ENCODE results near the gene SCGB3A2.
A peak's percentile ranks its signal among the peaks of the same experiment; 100 is the strongest.

SCGB3A2 gene

DNA sequence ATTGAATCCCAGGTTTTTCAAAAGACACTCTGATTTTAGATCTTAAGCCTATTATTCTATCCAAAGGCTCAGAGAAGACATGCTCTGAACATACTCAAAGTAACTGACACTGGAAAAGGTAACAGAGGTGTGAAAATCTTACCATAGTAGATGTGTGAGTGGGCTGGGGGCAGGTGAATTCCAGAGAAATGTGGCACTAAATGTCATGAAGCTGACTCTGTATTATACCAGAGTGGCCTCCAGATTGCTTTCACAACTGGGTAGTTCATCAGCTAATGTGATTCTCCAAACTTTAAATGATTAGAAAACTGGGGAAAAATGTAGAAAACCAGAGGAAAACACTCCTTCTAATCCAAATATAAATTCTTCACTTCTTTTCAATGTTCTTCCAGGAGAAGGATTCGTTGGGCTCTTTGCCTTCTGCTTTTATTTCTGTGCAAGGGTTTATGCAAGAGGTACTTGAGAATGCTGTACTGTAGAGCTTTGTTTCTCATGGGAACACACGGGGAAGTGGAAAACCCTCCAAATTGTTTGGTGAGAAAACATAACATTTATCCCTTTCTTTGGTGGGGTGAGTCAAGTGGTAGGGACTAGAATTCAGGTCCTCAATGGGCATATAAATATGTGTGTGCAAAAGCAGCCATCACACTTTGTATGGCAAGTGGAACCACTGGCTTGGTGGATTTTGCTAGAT lies at the start of gene SCGB3A2:
Gene SCGB3A2, plus strand, starts transcription at position 646 of the 694 bp plus-strand sequence. CDS start 93 bp downstream, outside the sequence.
- no peak for DNase-seq

GRCh38 chr5:147830035-147830434 lies 48.5 kb upstream of the SCGB3A2 start:
- no peak for DNase-seq

DNA sequence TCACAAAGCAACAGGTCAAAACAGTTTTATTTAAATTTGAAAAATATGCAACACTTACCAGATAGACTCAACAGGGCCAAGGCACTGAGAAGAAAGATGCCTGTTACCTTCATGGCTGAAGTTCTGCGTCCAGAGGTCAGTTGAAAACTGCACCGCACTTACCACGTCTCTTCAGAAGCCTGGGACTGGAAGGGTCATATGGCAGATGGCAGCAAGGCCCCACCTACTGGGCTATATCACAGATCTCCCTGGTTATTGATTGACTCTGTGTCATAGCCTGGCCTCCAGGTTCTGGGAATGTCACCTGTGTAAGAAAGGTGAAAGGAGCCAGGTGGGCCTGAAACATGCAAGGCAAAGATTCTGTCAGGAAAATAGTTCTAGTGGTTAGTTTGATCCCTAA lies 47.0 kb upstream of the SCGB3A2 start, which contains the start of gene SPINK1:
Gene SPINK1, minus strand, starts transcription at position 207 of the 400 bp plus-strand sequence. Its CDS starts 94 bp downstream, at position 113.
- no peak for DNase-seq

DNA sequence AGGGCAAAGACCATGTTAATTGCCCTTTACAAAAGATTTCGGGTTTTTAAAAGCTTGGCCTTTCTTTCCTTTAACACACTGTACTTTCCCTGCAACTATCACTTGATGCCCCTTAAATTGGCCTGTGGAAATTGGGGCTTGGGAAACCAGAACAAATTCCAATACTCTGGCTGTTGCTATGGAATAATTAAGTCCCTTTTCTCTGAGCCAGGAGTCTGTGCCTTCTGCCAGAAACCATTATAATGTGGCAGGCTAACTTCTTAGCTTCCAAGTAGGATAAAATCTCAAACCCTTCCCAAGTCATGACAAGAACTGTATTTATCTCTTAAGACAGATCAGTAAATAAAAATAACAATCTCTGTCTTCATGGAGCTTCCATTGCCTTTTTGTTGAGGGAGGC lies 46.0 kb upstream of the SCGB3A2 start:
- no peak for DNase-seq

DNA sequence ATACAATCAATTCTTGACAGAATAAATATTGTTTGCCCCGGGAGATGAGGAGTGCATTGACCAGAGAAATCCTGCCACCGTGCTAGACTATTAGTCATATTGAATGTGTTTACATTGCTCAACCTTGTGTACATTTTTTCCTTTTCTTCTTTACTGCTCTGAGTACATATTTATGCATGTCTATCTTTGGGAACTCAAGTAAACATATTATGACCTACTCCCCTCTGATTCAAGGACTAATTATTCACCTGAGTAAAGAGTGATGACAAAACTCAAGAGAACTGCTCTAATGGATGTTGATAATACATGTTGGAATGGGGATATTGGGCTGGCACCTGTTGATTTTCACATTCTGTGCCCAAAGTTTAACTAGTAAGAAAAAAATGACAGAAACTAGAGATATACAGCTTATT lies 43.1 kb upstream of the SCGB3A2 start:
- DNase-seq, result no peak

GRCh38 chr5:147836439-147836838 lies 42.1 kb upstream of the SCGB3A2 start:
- no peak for DNase-seq

GRCh38 chr5:147842869-147843268 lies 35.6 kb upstream of the SCGB3A2 start:
- no peak for DNase-seq

- DNase-seq, result no peak
These were observed 33.7 kb upstream of the SCGB3A2 start for GRCh38 chr5:147844846-147845245.

DNA sequence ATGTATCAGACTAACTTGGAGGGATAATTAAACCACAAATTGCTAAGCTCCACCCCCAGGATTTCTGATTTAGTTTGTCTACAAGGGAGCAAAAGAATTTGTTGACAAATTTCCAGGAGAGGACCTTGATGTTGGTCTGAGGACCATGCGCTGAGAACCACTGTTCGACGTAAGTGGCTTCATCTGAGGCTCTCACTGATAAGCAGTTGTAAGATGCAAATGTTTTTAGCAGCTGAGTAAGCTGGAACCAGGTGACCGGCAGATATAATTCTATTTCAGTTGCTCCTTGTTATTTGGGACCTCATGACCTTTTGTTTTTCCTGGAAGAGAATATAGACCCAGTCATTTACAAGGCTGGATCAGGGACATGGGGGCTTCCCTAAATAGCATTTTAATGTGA lies 32.9 kb upstream of the SCGB3A2 start:
- no peak for DNase-seq

- no peak for DNase-seq
These were observed 29.3 kb upstream of the SCGB3A2 start for GRCh38 chr5:147849226-147849625.

GRCh38 chr5:147851578-147851977 lies 26.9 kb upstream of the SCGB3A2 start:
- no peak for DNase-seq

- DNase-seq, result no peak
These were observed 26.1 kb upstream of the SCGB3A2 start for GRCh38 chr5:147852365-147852764.

DNA sequence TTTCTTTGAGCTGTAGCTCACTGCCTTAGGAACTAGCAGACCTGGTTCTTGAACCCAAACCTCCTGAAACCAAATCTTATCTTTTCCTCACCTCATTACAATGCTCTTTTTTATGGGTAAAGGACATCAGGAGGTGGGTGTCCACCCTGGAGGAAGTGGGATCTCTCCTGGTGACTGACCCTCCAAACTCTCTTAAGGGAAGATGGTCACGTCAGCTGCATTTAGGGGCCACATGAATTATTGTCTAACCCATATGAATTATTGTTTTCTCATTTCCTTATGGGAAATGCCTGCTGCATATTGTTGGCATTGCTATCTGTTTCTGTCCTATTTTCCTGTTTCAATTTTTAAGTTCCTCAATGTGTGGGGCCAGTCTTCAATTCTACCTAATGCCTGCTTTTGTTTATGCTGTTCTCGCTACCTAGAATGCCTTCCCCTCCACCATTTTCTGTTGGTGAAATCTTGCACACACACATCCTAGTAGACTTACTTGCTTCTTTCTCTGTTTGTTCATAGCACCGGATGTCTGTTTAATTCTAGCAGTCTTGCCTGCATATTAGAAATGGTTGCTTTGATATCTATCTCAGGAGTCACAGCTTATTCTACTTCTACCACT lies 25.0 kb upstream of the SCGB3A2 start:
- no peak for DNase-seq

GRCh38 chr5:147854331-147854730 lies 24.2 kb upstream of the SCGB3A2 start:
- no peak for DNase-seq

DNA sequence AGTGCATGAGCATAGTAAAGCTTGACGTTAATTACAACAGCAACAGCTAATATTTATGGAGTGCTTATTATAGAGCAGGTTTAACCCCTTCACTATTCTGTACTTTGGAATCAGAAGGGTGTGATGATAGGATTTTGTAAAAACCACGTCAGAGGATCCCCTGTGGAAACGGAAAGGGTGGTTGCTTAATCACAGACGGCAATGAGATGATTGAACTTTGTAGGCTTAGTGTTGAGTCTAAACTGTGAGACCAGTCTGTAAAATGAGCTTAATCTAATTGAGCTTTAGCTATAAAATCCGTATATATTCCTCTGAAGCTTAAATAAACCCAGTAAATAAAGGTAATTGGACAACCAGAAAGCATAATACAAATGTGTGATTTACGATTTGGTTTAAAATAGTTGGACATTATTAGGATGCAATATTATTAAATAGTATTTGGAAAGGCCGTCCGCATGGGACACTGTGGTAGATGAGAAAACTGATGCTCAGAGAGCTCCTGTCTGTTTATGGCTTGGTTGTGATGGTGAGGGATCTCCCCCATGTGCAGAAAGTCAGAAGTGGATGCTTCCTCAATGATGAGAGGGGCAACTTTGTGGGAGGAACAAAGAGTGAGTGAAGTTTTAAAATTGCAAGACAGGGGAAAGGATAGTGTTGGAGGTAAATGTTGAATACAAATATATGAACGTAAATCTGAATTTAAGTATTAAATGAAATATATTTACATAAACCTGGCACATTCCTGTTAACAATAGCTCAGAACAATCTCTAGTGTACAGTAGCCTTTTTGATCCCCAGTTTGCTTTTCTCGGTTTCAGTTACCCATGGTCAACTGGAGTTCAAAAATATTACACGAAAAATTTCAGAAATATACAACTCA lies 23.4 kb upstream of the SCGB3A2 start:
- DNase-seq, result no peak

GRCh38 chr5:147855774-147856069 lies 22.8 kb upstream of the SCGB3A2 start:
- no peak for DNase-seq

- no peak for DNase-seq
These were observed 21.7 kb upstream of the SCGB3A2 start for GRCh38 chr5:147856801-147857200.

- DNase-seq, result peak in 35 of 56 donors; percentile 1 to 84 (median 14)
These were observed 21.0 kb upstream of the SCGB3A2 start for GRCh38 chr5:147857302-147858129.

- no peak for DNase-seq
These were observed 19.9 kb upstream of the SCGB3A2 start for GRCh38 chr5:147858565-147858964.

- no peak for DNase-seq
These were observed 18.4 kb upstream of the SCGB3A2 start for GRCh38 chr5:147859962-147860640.

- no peak for DNase-seq
These were observed 17.9 kb upstream of the SCGB3A2 start for GRCh38 chr5:147860641-147861025.

All from amygdala (tissue), 56 donors.